Activated T-helper 2 cell treated with anti-CD3 and anti-CD28 coated beads, Interferon-gamma antibody, Interleukin-2, Interleukin-4, amounts not matched to agents 10 μg/mL and 5 μg/mL and 100 μg/mL, durations not matched to agents 14 hours and 24 hours and 36 hours (primary cell): Measurements from ENCODE around the gene CYSTM1. TPM values are rescaled to one million over a fixed set of nuclear protein-coding genes. Genes with fewer than 3 reads are reported as not detected.
A peak's percentile ranks its signal among the peaks of the same experiment; 100 is the strongest.

Experiments used
- DNase-seq: peaks from one replicate; pipeline ENCODE4 v3.0.0; 2021; ENCODE audit warnings: low spot score
- H3K27ac Mint-ChIP-seq: one replicate; pipeline ENCODE4 v1.8.0; 2021; ENCODE audit warnings: mixed read lengths
- H3K27me3 Mint-ChIP-seq: one replicate; pipeline ENCODE4 v1.8.0; 2021; ENCODE audit warnings: low read depth, mixed read lengths
- H3K36me3 Mint-ChIP-seq: one replicate; pipeline ENCODE4 v1.8.0; 2021; ENCODE audit warnings: low read depth, mixed read lengths
- H3K4me1 Mint-ChIP-seq: one replicate; pipeline ENCODE4 v1.8.0; 2021; ENCODE audit warnings: low read depth, mixed read lengths
- H3K4me3 Mint-ChIP-seq: one replicate; pipeline ENCODE4 v1.8.0; 2021; ENCODE audit warnings: low read depth, mild to moderate bottlenecking, moderate library complexity, mixed read lengths
- H3K9me3 Mint-ChIP-seq: one replicate; pipeline ENCODE4 v1.8.0; 2021; ENCODE audit warnings: mixed read lengths
- intact Hi-C: fragments of 100-400 bp; cut with micrococcal nuclease; formaldehyde crosslinking; loops from one replicate; pipeline ENCODE4 v1.15.1; 2023
- total RNA-seq: library from RNA; stranded (reverse); gene quantifications from 2 replicates; pipeline ENCODE4 v1.2.3, GENCODE V29; 2022

CYSTM1 gene
- total RNA-seq, 1 donor from 2014 or later, result 11.3 TPM

DNA sequence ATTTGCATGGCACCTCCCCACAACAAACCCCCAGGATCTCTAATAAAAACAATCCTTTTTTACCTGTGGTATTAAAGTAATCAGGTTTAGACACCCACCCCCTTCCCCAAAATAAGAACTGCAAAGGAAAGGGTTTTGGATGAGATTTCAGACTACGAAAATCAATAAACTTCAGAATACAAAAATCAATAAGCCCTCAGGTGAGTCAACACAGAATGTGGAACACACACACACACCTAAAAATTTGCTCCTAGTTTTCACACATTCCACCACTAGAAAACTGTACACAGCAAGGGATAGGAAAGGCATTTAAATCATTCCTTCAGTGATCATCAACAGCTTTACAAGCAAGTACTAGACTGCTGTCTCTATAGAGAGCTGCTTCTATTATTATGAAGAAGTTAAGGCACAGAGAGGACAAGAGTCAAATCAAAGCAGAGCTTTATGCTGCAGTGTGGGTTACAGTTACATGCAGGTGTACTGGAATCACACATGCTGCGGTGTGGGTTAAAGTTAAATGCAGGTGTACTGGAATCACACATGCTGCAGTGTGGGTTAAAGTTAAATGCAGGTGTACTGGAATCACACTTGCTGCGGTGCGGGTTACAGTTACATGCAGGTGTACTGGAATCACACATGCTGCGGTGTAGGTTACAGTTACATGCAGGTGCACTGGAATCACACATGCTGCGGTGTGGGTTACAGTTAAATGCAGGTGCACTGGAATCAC lies 91.6 kb downstream of the CYSTM1 start:
- Mint-ChIP-seq H3K4me1 (peaks cover 41% of the 10 kb centered on the region), H3K9me3 (no peaks in the 10 kb centered on the region), H3K27me3 (no peaks in the 10 kb centered on the region), H3K27ac (no peak overlapping the region), H3K4me3 (no peak overlapping the region), H3K36me3 (peaks cover 14% of the 10 kb centered on the region)
- DNase-seq, result no peak
- intact Hi-C loops, result no loop called here

DNA sequence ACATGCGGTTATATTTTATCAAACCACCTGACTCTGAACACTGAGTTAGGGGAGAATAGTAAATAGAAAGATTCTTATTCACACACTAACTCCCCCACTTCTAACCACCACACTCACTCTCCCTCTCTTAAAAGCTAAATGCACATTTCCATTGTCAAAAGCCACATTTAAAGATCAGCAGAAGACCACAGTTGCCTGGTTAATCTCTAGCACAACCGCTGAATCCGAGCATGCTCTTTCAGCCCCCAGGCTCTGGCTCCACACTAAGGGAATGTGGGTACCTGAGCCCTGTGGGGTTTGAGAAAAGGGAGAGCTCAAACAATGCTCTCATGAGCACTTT lies 92.2 kb downstream of the CYSTM1 start:
- H3K4me3 Mint-ChIP-seq, result no peak overlapping the region
- no peaks in the 10 kb centered on the region for H3K27me3 Mint-ChIP-seq
- peak overlapping the region; percentile 52 for H3K27ac Mint-ChIP-seq
- DNase-seq, result no peak
- no peaks in the 10 kb centered on the region for H3K9me3 Mint-ChIP-seq
- H3K4me1 Mint-ChIP-seq, result peaks cover 38% of the 10 kb centered on the region
- H3K36me3 Mint-ChIP-seq, result peaks cover 12% of the 10 kb centered on the region
- intact Hi-C loops, result no loop called here

DNA sequence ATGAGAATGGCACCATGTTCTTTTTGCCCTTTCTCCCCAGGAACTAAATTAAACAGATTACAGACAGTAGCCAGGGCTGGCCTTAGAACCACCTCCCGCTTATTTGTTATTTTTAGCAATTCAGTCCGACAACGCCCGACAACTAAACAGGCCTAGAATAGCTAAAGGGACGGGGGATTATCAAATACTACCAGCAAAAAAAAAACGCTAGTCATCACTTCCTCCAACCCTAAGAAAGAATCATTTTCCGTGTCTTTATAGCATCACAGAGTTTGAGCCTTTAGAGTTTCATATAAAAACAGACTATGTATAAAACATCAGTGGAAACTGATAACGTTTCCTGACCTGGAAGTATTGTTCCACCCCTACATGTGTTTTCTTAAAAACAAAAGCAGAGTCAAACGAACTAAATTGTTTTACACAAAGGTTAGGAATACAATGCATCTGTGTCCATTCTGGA lies 92.6 kb downstream of the CYSTM1 start:
- no peak overlapping the region for H3K27ac Mint-ChIP-seq
- H3K27me3 Mint-ChIP-seq, result no peaks in the 10 kb centered on the region
- H3K4me1 Mint-ChIP-seq, result peaks cover 38% of the 10 kb centered on the region
- no peak for DNase-seq
- peaks cover 9% of the 10 kb centered on the region for H3K36me3 Mint-ChIP-seq
- intact Hi-C loops, result no loop called here
- H3K4me3 Mint-ChIP-seq, result no peak overlapping the region
- no peaks in the 10 kb centered on the region for H3K9me3 Mint-ChIP-seq

- peaks cover 6% of the 10 kb centered on the region for H3K36me3 Mint-ChIP-seq
- H3K4me1 Mint-ChIP-seq, result peaks cover 42% of the 10 kb centered on the region
- no peak for DNase-seq
- intact Hi-C loops, result no loop called here
- H3K27me3 Mint-ChIP-seq, result no peaks in the 10 kb centered on the region
- H3K9me3 Mint-ChIP-seq, result no peaks in the 10 kb centered on the region
- no peak overlapping the region for H3K27ac Mint-ChIP-seq
- no peak overlapping the region for H3K4me3 Mint-ChIP-seq
Observed at GRCh38 chr5:140270008-140270407, 95.0 kb downstream of the CYSTM1 start.

DNA sequence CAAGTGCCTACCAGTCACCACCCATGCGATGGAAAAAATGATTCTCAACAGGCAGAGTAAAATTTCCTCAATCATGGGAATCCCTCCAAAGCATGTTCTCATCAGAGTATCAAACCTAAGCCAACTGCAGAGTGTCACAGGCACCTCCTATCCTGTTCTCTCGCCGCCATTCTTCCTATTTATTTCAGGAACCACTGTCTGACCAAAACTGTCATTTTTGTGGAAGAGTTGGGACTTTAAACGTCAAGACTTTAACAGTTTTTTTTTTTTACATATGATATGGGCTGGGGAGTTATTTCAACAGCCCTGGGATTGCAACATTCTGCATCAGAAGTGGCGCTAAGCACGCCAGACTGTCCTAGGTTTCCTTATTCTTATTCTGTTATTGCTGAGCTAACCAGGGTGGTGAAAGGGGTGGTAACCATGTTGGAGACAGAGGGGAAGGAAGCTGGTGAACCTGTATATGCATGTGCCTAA lies 98.5 kb downstream of the CYSTM1 start:
- intact Hi-C loops, result no loop called here
- Mint-ChIP-seq H3K4me1 (peaks cover 19% of the 10 kb centered on the region), H3K27me3 (no peaks in the 10 kb centered on the region), H3K4me3 (no peak overlapping the region), H3K9me3 (no peaks in the 10 kb centered on the region), H3K36me3 (peaks cover 22% of the 10 kb centered on the region), H3K27ac (no peak overlapping the region)
- no peak for DNase-seq

DNA sequence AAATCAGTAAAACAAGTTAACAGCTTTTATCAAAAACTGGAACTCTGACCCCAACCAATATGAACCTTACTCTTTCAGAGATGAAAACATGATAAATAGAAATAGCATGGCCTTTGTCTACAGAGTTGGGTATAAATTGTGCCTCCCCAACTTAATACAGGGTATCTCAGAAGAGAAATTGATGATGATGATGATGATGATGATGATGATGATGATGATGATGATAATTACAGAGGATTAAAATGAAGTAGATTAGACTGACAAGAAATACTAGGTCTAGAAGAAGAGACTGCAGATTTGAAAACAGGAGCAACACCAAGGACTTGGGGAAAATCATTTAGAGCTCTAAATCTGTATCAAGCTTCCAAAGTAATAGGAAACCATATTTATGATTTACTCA lies 100.8 kb downstream of the CYSTM1 start:
- no peak overlapping the region for H3K4me3 Mint-ChIP-seq
- no peaks in the 10 kb centered on the region for H3K9me3 Mint-ChIP-seq
- no peak overlapping the region for H3K27ac Mint-ChIP-seq
- no peaks in the 10 kb centered on the region for H3K27me3 Mint-ChIP-seq
- DNase-seq, result no peak
- peaks cover 22% of the 10 kb centered on the region for H3K4me1 Mint-ChIP-seq
- intact Hi-C loops, result no loop called here
- peaks cover 23% of the 10 kb centered on the region for H3K36me3 Mint-ChIP-seq

- intact Hi-C loops, result no loop called here
- Mint-ChIP-seq H3K27ac (no peak overlapping the region), H3K4me1 (peaks cover 12% of the 10 kb centered on the region), H3K4me3 (no peak overlapping the region), H3K9me3 (no peaks in the 10 kb centered on the region), H3K27me3 (no peaks in the 10 kb centered on the region), H3K36me3 (peaks cover 11% of the 10 kb centered on the region)
- DNase-seq, result no peak
Observed at GRCh38 chr5:140282266-140282665, 107.3 kb downstream of the CYSTM1 start.

DNA sequence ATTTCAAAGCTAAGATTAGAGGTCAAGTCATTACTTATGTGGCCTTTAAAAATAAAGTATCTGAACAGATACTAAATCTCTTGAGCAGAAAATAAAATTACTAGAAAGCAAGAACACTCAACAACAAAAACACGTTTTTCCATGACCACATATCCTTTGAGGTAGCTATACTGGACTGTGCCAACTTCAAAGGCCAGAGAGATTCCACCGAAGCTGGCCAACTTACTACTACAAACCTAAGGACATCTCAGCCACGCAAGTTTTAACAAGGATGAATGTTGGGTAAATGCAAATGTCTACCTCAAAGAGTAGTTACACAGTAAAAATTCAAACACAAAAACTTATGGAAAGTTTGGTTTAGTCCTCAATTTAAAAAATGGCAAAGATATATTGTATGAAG lies 109.0 kb downstream of the CYSTM1 start:
- H3K4me3 Mint-ChIP-seq, result no peak overlapping the region
- H3K27ac Mint-ChIP-seq, result no peak overlapping the region
- no peak for DNase-seq
- no peaks in the 10 kb centered on the region for H3K36me3 Mint-ChIP-seq
- H3K9me3 Mint-ChIP-seq, result no peaks in the 10 kb centered on the region
- no peaks in the 10 kb centered on the region for H3K27me3 Mint-ChIP-seq
- peaks cover 11% of the 10 kb centered on the region for H3K4me1 Mint-ChIP-seq
- intact Hi-C loops, result no loop called here

- Mint-ChIP-seq H3K27ac (no peak overlapping the region), H3K27me3 (no peaks in the 10 kb centered on the region), H3K9me3 (no peaks in the 10 kb centered on the region), H3K4me3 (no peak overlapping the region), H3K36me3 (peaks cover 4% of the 10 kb centered on the region), H3K4me1 (peaks cover 15% of the 10 kb centered on the region)
- DNase-seq, result no peak
- intact Hi-C loops, result no loop called here
Observed at GRCh38 chr5:140286424-140286823, 111.4 kb downstream of the CYSTM1 start.

DNA sequence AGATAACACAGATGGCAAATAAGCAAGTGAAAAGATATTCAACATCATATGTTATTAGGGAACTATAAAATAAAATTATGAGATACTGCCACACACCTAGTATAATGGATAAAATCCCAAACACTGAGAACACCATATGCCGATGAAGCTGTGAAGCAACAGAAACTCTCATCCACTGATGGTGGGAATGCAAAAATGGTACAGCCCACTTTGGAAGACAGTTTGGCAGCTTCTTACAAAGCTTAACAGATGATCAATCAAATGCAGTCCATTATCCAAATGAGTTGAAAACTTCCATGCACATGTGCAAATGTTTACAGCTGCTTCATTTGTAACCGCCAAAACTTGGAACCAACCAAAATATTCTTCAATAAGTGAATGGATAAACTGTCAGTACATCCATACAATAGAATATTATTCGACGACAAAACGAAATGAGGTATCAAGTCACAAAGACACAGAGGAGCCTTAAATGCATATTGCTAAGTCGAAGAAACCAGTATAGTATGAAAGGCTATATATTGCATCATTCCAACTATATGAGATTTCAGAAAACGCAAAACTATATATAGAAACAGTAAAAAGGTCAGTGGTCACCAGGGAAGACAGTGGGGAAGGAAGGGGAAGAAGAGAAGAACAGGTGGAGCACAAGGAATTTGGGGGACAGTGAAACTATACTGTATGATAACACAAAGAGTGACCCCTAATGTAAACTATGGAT lies 113.0 kb downstream of the CYSTM1 start:
- intact Hi-C loops, result no loop called here
- Mint-ChIP-seq H3K36me3 (peaks cover 5% of the 10 kb centered on the region), H3K9me3 (no peaks in the 10 kb centered on the region), H3K4me3 (no peak overlapping the region), H3K27ac (no peak overlapping the region), H3K4me1 (peaks cover 16% of the 10 kb centered on the region), H3K27me3 (no peaks in the 10 kb centered on the region)
- no peak for DNase-seq

- no peak overlapping the region for H3K27ac Mint-ChIP-seq
Observed at GRCh38 chr5:140292212-140293036, 117.4 kb downstream of the CYSTM1 start.

More at GRCh38 chr5:140292212-140293036, 117.4 kb downstream of the CYSTM1 start:
- Mint-ChIP-seq H3K27me3 (no peaks in the 10 kb centered on the region), H3K4me3 (no peak overlapping the region), H3K4me1 (peaks cover 30% of the 10 kb centered on the region), H3K36me3 (peaks cover 24% of the 10 kb centered on the region), H3K9me3 (no peaks in the 10 kb centered on the region)
- intact Hi-C loops, result no loop called here
- no peak for DNase-seq
